Activated CD8-positive, alpha-beta memory T cell treated with anti-CD3 and anti-CD28 coated beads for 48 hours (primary cell): ENCODE results near the gene ADGRL4.

Source experiments
- DNase-seq, 3 experiments: peaks; one replicate each; pipeline ENCODE4 v3.0.0-alpha.2; 2020; ENCODE audit warnings: low read depth in 2 of 3, low spot score in 2 of 3

The ADGRL4 gene

DNA sequence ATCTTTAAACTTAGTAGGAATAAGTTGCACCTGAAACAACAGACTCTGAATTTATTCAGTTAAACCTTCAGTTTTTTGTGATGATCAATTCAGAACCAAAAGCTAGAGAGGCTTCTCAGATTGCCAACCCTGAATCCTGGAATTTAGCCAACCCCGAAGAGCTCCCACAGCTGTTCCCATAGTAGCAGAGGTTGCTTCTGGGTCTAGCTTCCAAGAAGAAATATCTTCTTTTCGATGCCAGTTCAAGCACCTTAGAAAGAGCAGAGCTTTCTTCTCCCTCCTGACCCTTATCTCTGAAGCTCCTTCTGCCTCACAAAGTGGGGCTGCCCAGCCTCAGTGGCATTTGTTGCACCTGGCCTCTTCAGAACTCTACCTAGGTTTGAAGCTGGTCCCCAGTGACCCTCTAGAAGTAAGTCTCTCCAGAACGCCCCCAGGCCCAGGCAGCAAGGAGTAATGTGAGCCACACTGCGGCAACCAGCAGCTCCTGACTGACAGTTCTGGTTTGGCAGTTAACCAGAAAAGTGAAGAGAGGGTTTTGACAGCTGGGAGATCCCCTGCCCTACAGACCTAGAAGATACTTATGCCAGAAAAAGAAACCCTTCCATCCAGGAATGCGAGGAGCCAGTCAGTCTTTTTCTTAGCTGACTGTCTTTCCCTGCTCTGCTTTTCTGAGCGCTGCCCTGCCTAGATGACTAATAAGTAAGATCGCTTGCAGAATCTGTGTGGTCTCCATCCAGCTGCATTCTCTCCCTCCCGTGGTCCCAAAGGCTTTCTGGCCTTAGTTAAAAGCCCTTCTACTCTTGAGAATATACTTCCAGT is 165.9 kb downstream of the ADGRL4 start:
- no peak for DNase-seq
